ENCODE results near the gene VPS13A.

DNA sequence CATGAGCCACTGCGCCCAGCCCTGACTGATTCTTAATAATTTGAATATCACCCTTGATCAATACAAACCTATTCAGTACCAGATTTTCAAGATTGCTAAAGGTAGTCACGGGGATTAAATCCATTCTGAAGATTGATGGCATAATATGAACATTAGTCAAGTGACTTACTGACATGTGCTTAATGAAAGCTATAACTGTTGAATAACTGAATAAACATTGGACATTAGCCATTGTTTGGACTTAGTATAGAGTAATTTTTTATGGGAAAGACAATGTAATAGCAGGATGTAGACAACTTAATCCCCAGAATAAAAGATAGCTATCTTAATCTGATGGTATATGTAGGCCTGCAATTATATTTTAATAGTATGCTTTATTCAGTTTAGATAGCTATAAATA is 35.0 kb upstream of the VPS13A start:
- TF ChIP-seq CTCF (IDR thresholded peaks at IDR 0.05) (no peak), POLR2AphosphoS5 (IDR thresholded peaks at IDR 0.05) (no peak), POLR2A (IDR thresholded peaks at IDR 0.05; ENCODE audit: low read depth) (no peak), EP300 (IDR thresholded peaks at IDR 0.05) (no peak)

Measured in esophagus muscularis mucosa (tissue), 4 donors.